Liver (tissue), 9 donors: ENCODE results near the gene TMPRSS9. TPM values are rescaled to one million over a fixed set of nuclear protein-coding genes. Genes with fewer than 3 reads are reported as not detected.

Experiments
- DNase-seq: peaks from one replicate; pipeline ENCODE4 v3.0.0-alpha.2; 2017; ENCODE audit warnings: low spot score
- H3K27ac ChIP-seq, 2 donors: one replicate each; pipeline ENCODE4 v1.7.0; 2013; ENCODE audit warnings: inconsistent platforms in 2 of 2, low read length in 2 of 2, control low read depth in 1 of 2, low read depth in 1 of 2, mild to moderate bottlenecking in 1 of 2
- H3K27me3 ChIP-seq, 4 donors: one replicate each; pipeline versions ENCODE4 v1.6.1 to v1.7.0; 2013; ENCODE audit warnings: low read length in 3 of 4, inconsistent platforms in 1 of 4, mild to moderate bottlenecking in 1 of 4, moderate library complexity in 1 of 4; ENCODE audit not compliant: control insufficient read depth in 4 of 4, insufficient read depth in 4 of 4
- H3K36me3 ChIP-seq, 4 donors: one replicate each; pipeline versions ENCODE4 v1.6.1 to v1.7.0; 2013; ENCODE audit warnings: low read length in 3 of 4, mild to moderate bottlenecking in 3 of 4, low read depth in 1 of 4, moderate library complexity in 1 of 4; ENCODE audit not compliant: control insufficient read depth in 4 of 4, insufficient read depth in 3 of 4
- H3K4me1 ChIP-seq, 4 donors: one replicate each; pipeline versions ENCODE4 v1.6.1 to v1.7.0; 2013; ENCODE audit warnings: low read length in 3 of 4, mild to moderate bottlenecking in 3 of 4, moderate library complexity in 1 of 4; ENCODE audit not compliant: control insufficient read depth in 4 of 4, insufficient read depth in 4 of 4
- H3K4me3 ChIP-seq, 3 donors: one replicate each; pipeline versions ENCODE4 v1.6.1 to v1.7.0; 2013; ENCODE audit warnings: low read length in 3 of 3, control low read depth in 1 of 3, low read depth in 1 of 3, mild to moderate bottlenecking in 1 of 3
- H3K9ac ChIP-seq, 2 donors: one replicate each; pipeline ENCODE4 v1.7.0; 2013; ENCODE audit warnings: low read length in 2 of 2, mild to moderate bottlenecking in 2 of 2, moderate library complexity in 2 of 2, control low read depth in 1 of 2, low read depth in 1 of 2
- H3K9me3 ChIP-seq, 4 donors: one replicate each; pipeline versions ENCODE4 v1.6.1 to v1.7.0; 2013; ENCODE audit warnings: low read length in 3 of 4; ENCODE audit not compliant: control insufficient read depth in 4 of 4
- EGR1 ChIP-seq, 2 donors: IDR thresholded peaks; 2 replicates each; pipeline ENCODE4 v1.6.1; 2016 to 2018; ENCODE audit warnings: antibody characterized with exemption in 2 of 2, low read depth in 2 of 2
- FOXA2 ChIP-seq: IDR thresholded peaks from 2 replicates; pipeline ENCODE4 v1.6.1; 2016; ENCODE audit warnings: antibody characterized with exemption
- HNF4G ChIP-seq: IDR thresholded peaks from 2 replicates; pipeline ENCODE4 v1.6.1; 2016; ENCODE audit warnings: antibody characterized with exemption
- JUND ChIP-seq, 2 donors: IDR thresholded peaks; 2 replicates each; pipeline ENCODE4 v1.6.1; 2016; ENCODE audit warnings: antibody characterized with exemption in 2 of 2
- RXRA ChIP-seq, 2 donors: IDR thresholded peaks; 2 replicates each; pipeline ENCODE4 v1.6.1; 2017 to 2018; ENCODE audit warnings: antibody characterized with exemption in 2 of 2, mild to moderate bottlenecking in 1 of 2
- SP1 ChIP-seq: IDR thresholded peaks from 2 replicates; pipeline ENCODE4 v1.6.1; 2018; ENCODE audit warnings: antibody characterized with exemption, mild to moderate bottlenecking
- WGBS: extraction: QIAGEN DNeasy Blood & Tissue Kit; methylation state at CpG from one replicate; pipeline ENCODE4 v1.1.7; 2013; 5-methylcytosine and 5-hydroxymethylcytosine counted together
- polyA plus RNA-seq, 2 donors: library from polyadenylated mRNA; stranded (reverse) in 1 of 2; unstranded in 1 of 2; fragments of 200-250 nt in 1 of 2; fragments of >200 nt in 1 of 2; fragmentation: Nextera tagmentation in 1 of 2; extraction: Ambion mirVana in 1 of 2; gene quantifications; one replicate each; pipeline versions ENCODE4 v1.2.1 to v1.2.3, GENCODE V29; 2013 to 2015
- total RNA-seq, 2 donors: library from RNA; depleted of rRNA; stranded (reverse); fragments of >200 nt; gene quantifications; one replicate each; pipeline ENCODE4 v1.2.3, GENCODE V29; 2014
- TF ChIP-seq, protein P1 (sequence below): IDR thresholded peaks from 2 replicates; pipeline ENCODE4 v1.6.1; 2016; ENCODE audit warnings: antibody characterized with exemption
- TF ChIP-seq, protein P2 (sequence below): IDR thresholded peaks from 2 replicates; pipeline ENCODE4 v1.6.1; 2016; ENCODE audit warnings: antibody characterized with exemption, mild to moderate bottlenecking
- TF ChIP-seq, protein P3 (sequence below): IDR thresholded peaks from 2 replicates; pipeline ENCODE4 v1.6.1; 2016; ENCODE audit warnings: antibody characterized with exemption
- donor health status: healthy.
- donor health status: healthy.
- donor health status: healthy.
- donor health status: healthy.
- donor health status: healthy.

Gene TMPRSS9
- total and polyA plus RNA-seq, 4 donors, result 0.39 to 24.8 (median 1.5) TPM

DNA sequence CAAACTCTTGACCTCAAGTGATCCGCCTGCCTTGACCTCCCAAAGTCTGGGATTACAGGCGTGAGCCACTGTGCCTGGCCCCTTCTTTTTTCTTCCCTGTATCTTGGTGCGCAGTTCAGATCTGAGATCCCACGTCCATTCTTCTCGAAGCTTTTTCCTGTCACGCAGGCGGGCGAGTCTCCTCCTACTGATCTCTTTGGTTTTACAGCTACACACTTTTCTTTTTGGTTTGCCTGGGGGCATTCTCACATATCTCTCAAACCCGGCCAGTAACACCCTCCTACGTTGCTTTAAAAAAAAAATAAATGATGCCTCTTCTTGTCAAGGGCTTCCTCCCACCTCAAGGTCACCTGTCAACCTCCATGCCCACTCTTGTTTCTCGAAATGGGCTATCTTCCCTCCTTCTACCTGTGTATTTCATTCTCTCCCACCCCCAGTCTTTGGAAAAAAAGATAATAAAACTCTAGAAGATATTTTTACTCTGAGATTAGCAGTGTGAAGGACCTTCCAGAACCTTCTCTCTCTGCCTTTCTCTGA lies 12.1 kb downstream of the TMPRSS9 start (continued):
- TF ChIP-seq, protein P1, sequence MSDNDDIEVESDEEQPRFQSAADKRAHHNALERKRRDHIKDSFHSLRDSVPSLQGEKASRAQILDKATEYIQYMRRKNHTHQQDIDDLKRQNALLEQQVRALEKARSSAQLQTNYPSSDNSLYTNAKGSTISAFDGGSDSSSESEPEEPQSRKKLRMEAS, result no peak
- no peak for TF ChIP-seq FOXA2
- TF ChIP-seq SP1, result no peak

- Histone ChIP-seq H3K9me3 (peaks cover 0 to under 1% (median 0%) of the 10 kb centered on the region in 4 donors), H3K4me1 (no peaks in the 10 kb centered on the region), H3K4me3 (no peak overlapping the region), H3K27ac (no peak overlapping the region), H3K27me3 (no peaks in the 10 kb centered on the region), H3K9ac (no peak overlapping the region), H3K36me3 (no peaks in the 10 kb centered on the region)
- no peak for DNase-seq
- TF ChIP-seq RXRA (IDR thresholded peaks at IDR 0.05) (no peak), SP1 (no peak)
- TF ChIP-seq, protein P2, sequence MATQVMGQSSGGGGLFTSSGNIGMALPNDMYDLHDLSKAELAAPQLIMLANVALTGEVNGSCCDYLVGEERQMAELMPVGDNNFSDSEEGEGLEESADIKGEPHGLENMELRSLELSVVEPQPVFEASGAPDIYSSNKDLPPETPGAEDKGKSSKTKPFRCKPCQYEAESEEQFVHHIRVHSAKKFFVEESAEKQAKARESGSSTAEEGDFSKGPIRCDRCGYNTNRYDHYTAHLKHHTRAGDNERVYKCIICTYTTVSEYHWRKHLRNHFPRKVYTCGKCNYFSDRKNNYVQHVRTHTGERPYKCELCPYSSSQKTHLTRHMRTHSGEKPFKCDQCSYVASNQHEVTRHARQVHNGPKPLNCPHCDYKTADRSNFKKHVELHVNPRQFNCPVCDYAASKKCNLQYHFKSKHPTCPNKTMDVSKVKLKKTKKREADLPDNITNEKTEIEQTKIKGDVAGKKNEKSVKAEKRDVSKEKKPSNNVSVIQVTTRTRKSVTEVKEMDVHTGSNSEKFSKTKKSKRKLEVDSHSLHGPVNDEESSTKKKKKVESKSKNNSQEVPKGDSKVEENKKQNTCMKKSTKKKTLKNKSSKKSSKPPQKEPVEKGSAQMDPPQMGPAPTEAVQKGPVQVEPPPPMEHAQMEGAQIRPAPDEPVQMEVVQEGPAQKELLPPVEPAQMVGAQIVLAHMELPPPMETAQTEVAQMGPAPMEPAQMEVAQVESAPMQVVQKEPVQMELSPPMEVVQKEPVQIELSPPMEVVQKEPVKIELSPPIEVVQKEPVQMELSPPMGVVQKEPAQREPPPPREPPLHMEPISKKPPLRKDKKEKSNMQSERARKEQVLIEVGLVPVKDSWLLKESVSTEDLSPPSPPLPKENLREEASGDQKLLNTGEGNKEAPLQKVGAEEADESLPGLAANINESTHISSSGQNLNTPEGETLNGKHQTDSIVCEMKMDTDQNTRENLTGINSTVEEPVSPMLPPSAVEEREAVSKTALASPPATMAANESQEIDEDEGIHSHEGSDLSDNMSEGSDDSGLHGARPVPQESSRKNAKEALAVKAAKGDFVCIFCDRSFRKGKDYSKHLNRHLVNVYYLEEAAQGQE, result no peak
- 85% methylated on average over 13 of the region's 13 CpGs for WGBS
These were observed 14.7 kb downstream of the TMPRSS9 start for GRCh38 chr19:2374808-2375207.

GRCh38 chr19:2375353-2376121 lies 15.5 kb downstream of the TMPRSS9 start:
- TF ChIP-seq JUND (IDR thresholded peaks at IDR 0.05), result no peak
- TF ChIP-seq, protein P1, result no peak
- Histone ChIP-seq H3K27me3 (no peaks in the 10 kb centered on the region), H3K4me1 (no peaks in the 10 kb centered on the region), H3K4me3 (no peak overlapping the region), H3K27ac (no peak overlapping the region), H3K9me3 (peaks cover 0 to 1% (median under 1%) of the 10 kb centered on the region in 4 donors), H3K9ac (no peak overlapping the region), H3K36me3 (no peaks in the 10 kb centered on the region)
- 83% methylated on average over 7 of the region's 7 CpGs for WGBS
- DNase-seq, result no peak

- Histone ChIP-seq H3K9ac (no peak overlapping the region), H3K9me3 (peaks cover 0 to 5% (median under 1%) of the 10 kb centered on the region in 4 donors), H3K27me3 (no peaks in the 10 kb centered on the region), H3K27ac (no peak overlapping the region), H3K4me3 (no peak overlapping the region), H3K4me1 (no peaks in the 10 kb centered on the region), H3K36me3 (no peaks in the 10 kb centered on the region)
- no peak for DNase-seq
- 79% methylated on average over 15 of the region's 15 CpGs for WGBS
- TF ChIP-seq HNF4G, result no peak
- TF ChIP-seq, protein P2, result no peak
- TF ChIP-seq EGR1 (IDR thresholded peaks at IDR 0.05; ENCODE audit: low read depth in 2 of 2), result no peak
- TF ChIP-seq JUND (IDR thresholded peaks at IDR 0.05), result no peak
- TF ChIP-seq, protein P3, sequence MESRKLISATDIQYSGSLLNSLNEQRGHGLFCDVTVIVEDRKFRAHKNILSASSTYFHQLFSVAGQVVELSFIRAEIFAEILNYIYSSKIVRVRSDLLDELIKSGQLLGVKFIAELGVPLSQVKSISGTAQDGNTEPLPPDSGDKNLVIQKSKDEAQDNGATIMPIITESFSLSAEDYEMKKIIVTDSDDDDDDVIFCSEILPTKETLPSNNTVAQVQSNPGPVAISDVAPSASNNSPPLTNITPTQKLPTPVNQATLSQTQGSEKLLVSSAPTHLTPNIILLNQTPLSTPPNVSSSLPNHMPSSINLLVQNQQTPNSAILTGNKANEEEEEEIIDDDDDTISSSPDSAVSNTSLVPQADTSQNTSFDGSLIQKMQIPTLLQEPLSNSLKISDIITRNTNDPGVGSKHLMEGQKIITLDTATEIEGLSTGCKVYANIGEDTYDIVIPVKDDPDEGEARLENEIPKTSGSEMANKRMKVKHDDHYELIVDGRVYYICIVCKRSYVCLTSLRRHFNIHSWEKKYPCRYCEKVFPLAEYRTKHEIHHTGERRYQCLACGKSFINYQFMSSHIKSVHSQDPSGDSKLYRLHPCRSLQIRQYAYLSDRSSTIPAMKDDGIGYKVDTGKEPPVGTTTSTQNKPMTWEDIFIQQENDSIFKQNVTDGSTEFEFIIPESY, result no peak
- TF ChIP-seq RXRA (IDR thresholded peaks at IDR 0.05), result no peak
- no peak for TF ChIP-seq FOXA2
These were observed 16.9 kb downstream of the TMPRSS9 start for GRCh38 chr19:2376784-2377519.
